GM23338 (cell line): ENCODE results near the gene TNFRSF8. TPM values are rescaled to one million over a fixed set of nuclear protein-coding genes. Genes with fewer than 3 reads are reported as not detected.

Experiments
- ATAC-seq: fragments of 200-7000 bp; cut with Tn5 transposase; 3 replicates; pipeline ENCODE4 v1.9.1; 2020
- DNase-seq: peaks from one replicate; pipeline ENCODE4 v3.0.0-alpha.2; 2015; ENCODE audit warnings: low spot score
- H2AFZ ChIP-seq: fragments of 200-600 bp; sonication (generic); 2 replicates; pipeline ENCODE4 v1.8.0; 2016; ENCODE audit warnings: antibody characterized with exemption, mild to moderate bottlenecking, moderate library complexity
- H3F3A ChIP-seq: fragments of 200-600 bp; sonication (generic); replicated peaks from 2 replicates; pipeline ENCODE4 v1.8.0; 2017; ENCODE audit warnings: antibody characterized with exemption, mixed run types, low read depth
- H3K27ac ChIP-seq: fragments of 200-600 bp; sonication (generic); 2 replicates; pipeline ENCODE4 v1.6.1; 2016; ENCODE audit warnings: low read depth
- H3K27me3 ChIP-seq: fragments of 200-600 bp; sonication (generic); 2 replicates; pipeline ENCODE4 v1.8.0; 2016; ENCODE audit warnings: mild to moderate bottlenecking, mixed run types, moderate library complexity; ENCODE audit not compliant: insufficient read depth
- H3K36me3 ChIP-seq: fragments of 200-600 bp; sonication (generic); 2 replicates; pipeline ENCODE4 v1.8.0; 2016; ENCODE audit warnings: mild to moderate bottlenecking; ENCODE audit not compliant: insufficient read depth
- H3K4me1 ChIP-seq: fragments of 200-600 bp; sonication (generic); 2 replicates; pipeline ENCODE4 v1.8.0; 2016; ENCODE audit warnings: mild to moderate bottlenecking, moderate library complexity; ENCODE audit not compliant: insufficient read depth
- H3K4me2 ChIP-seq: fragments of 200-600 bp; sonication (generic); 2 replicates; pipeline ENCODE4 v1.7.1; 2017; ENCODE audit warnings: mixed run types
- H3K4me3 ChIP-seq: fragments of 200-600 bp; sonication (generic); 2 replicates; pipeline ENCODE4 v1.6.1; 2016; ENCODE audit warnings: mixed run types
- H3K79me2 ChIP-seq: fragments of 200-600 bp; sonication (generic); replicated peaks from 2 replicates; pipeline ENCODE4 v1.8.0; 2017; ENCODE audit warnings: mild to moderate bottlenecking; ENCODE audit not compliant: insufficient read depth
- H3K9me2 ChIP-seq: fragments of 200-600 bp; sonication (generic); 2 replicates; pipeline ENCODE4 v1.8.0; 2017; ENCODE audit not compliant: insufficient read depth
- H4K20me1 ChIP-seq: fragments of 200-600 bp; sonication (generic); replicated peaks from 2 replicates; pipeline ENCODE4 v1.8.0; 2017; ENCODE audit warnings: mild to moderate bottlenecking; ENCODE audit not compliant: insufficient read depth
- H3K27ac Mint-ChIP-seq: 2 replicates; pipeline ENCODE4 v1.8.0; 2020; ENCODE audit warnings: inconsistent platforms, mild to moderate bottlenecking, moderate library complexity, mixed read lengths
- H3K27me3 Mint-ChIP-seq: 3 replicates; pipeline ENCODE4 v1.8.0; 2022; ENCODE audit warnings: low read depth, mild to moderate bottlenecking, moderate library complexity, mixed read lengths, inconsistent platforms; ENCODE audit not compliant: insufficient read depth, poor library complexity
- H3K36me3 Mint-ChIP-seq: 3 replicates; pipeline ENCODE4 v1.8.0; 2021; ENCODE audit warnings: low read depth, mild to moderate bottlenecking, inconsistent platforms, moderate library complexity, mixed read lengths
- H3K4me1 Mint-ChIP-seq: 3 replicates; pipeline ENCODE4 v1.8.0; 2020; ENCODE audit warnings: mild to moderate bottlenecking, inconsistent platforms, mixed read lengths
- H3K4me3 Mint-ChIP-seq: 3 replicates; pipeline ENCODE4 v1.8.0; 2021; ENCODE audit warnings: moderate library complexity, mild to moderate bottlenecking, inconsistent platforms, mixed read lengths
- H3K9me3 Mint-ChIP-seq: 3 replicates; pipeline ENCODE4 v1.8.0; 2020; ENCODE audit warnings: moderate library complexity, mild to moderate bottlenecking, inconsistent platforms, mixed read lengths
- CREB1 ChIP-seq: fragments of 250-450 bp; sonication (Bioruptor Pico); IDR thresholded peaks from 2 replicates; pipeline ENCODE4 v1.5.0; 2020; ENCODE audit warnings: low read depth, mild to moderate bottlenecking, moderate library complexity
- EZH2 ChIP-seq: fragments of 200-600 bp; sonication (generic); IDR thresholded peaks from one replicate; pipeline ENCODE4 v1.8.0; 2017; ENCODE audit warnings: antibody characterized with exemption, mild to moderate bottlenecking, low read depth; ENCODE audit not compliant: unreplicated experiment
- EZH2phosphoT487 ChIP-seq: fragments of 200-600 bp; sonication (generic); IDR thresholded peaks from one replicate; pipeline ENCODE4 v1.8.1; 2018; ENCODE audit warnings: antibody characterized with exemption; ENCODE audit not compliant: unreplicated experiment
- JUNB ChIP-seq: IDR thresholded peaks from one replicate; pipeline ENCODE4 v1.6.1; 2016; ENCODE audit warnings: antibody characterized with exemption; ENCODE audit not compliant: unreplicated experiment
- NANOG ChIP-seq: IDR thresholded peaks from 2 replicates; pipeline ENCODE4 v1.6.1; 2016; ENCODE audit warnings: antibody characterized with exemption, borderline replicate concordance
- REST ChIP-seq: IDR thresholded peaks from one replicate; pipeline ENCODE4 v1.6.1; 2018; ENCODE audit warnings: antibody characterized with exemption; ENCODE audit not compliant: unreplicated experiment
- STAT1 ChIP-seq: IDR thresholded peaks from one replicate; pipeline ENCODE4 v1.6.1; 2016; ENCODE audit warnings: antibody characterized with exemption; ENCODE audit not compliant: unreplicated experiment
- ZNF114 ChIP-seq: fragments of 250-450 bp; sonication (Bioruptor Pico); IDR thresholded peaks from 2 replicates; pipeline ENCODE4 v1.5.0; 2020; ENCODE audit warnings: mild to moderate bottlenecking, moderate library complexity
- ZNF331 ChIP-seq: fragments of 250-450 bp; sonication (Bioruptor Pico); IDR thresholded peaks from 2 replicates; pipeline ENCODE4 v1.5.0; 2020; ENCODE audit warnings: low read depth, mild to moderate bottlenecking, moderate library complexity
- polyA plus RNA-seq: library from polyadenylated mRNA; unstranded; fragments of >200 nt; fragmentation: Nextera tagmentation; extraction: Ambion mirVana; gene quantifications from 2 replicates; pipeline ENCODE4 v1.2.1, GENCODE V29; 2016
- total RNA-seq: library from RNA; depleted of rRNA; stranded (reverse); fragments of >200 nt; shearing (Covaris generic); gene quantifications from 2 replicates; pipeline ENCODE4 v1.2.3, GENCODE V29; 2014
- TF ChIP-seq, protein P1 (sequence below): IDR thresholded peaks from 2 replicates; pipeline ENCODE4 v1.6.1; 2016; ENCODE audit warnings: antibody characterized with exemption
- TF ChIP-seq, protein P2 (sequence below), 2 experiments: fragments of 200-600 bp in 1 of 2; sonication (generic) in 1 of 2; conservative IDR thresholded peaks; 2 replicates each; pipeline versions ENCODE4 v1.5.1 to v1.6.1; 2016 to 2017; ENCODE audit warnings: antibody characterized with exemption in 2 of 2, low read depth in 2 of 2, mild to moderate bottlenecking in 2 of 2, moderate library complexity in 1 of 2

Gene TNFRSF8
- total and polyA plus RNA-seq, 2 experiments from 2014 or later: 11.7 to 28.2 TPM

GRCh38 chr1:12185918-12186678, 123.0 kb downstream of the TNFRSF8 start:
- Histone ChIP-seq H3K27me3 (no peaks in the 10 kb centered on the region), H3F3A (no peaks in the 10 kb centered on the region), H3K27ac (no peak overlapping the region), H4K20me1 (no peaks in the 10 kb centered on the region), H2AFZ (no peak overlapping the region), H3K9me2 (no peaks in the 10 kb centered on the region), H3K4me2 (no peak overlapping the region), H3K79me2 (no peaks in the 10 kb centered on the region), H3K36me3 (no peaks in the 10 kb centered on the region), H3K4me1 (peaks cover 7% of the 10 kb centered on the region; the same call in 1 of the 2 replicates), H3K4me3 (no peak overlapping the region)
- no peak for ATAC-seq
- Mint-ChIP-seq H3K27ac (no peak overlapping the region), H3K9me3 (peaks cover 15% of the 10 kb centered on the region), H3K4me1 (peaks cover 21% of the 10 kb centered on the region), H3K4me3 (no peak overlapping the region), H3K36me3 (peaks cover 11% of the 10 kb centered on the region), H3K27me3 (peaks cover 12% of the 10 kb centered on the region)
- no peak for TF ChIP-seq ZNF331 (CRISPR knock-in tag)
- TF ChIP-seq, protein P1, sequence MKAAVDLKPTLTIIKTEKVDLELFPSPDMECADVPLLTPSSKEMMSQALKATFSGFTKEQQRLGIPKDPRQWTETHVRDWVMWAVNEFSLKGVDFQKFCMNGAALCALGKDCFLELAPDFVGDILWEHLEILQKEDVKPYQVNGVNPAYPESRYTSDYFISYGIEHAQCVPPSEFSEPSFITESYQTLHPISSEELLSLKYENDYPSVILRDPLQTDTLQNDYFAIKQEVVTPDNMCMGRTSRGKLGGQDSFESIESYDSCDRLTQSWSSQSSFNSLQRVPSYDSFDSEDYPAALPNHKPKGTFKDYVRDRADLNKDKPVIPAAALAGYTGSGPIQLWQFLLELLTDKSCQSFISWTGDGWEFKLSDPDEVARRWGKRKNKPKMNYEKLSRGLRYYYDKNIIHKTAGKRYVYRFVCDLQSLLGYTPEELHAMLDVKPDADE: no peak
- TF ChIP-seq JUNB: no peak
- no peak for TF ChIP-seq STAT1
- TF ChIP-seq EZH2phosphoT487: no peak
- TF ChIP-seq, protein P2, sequence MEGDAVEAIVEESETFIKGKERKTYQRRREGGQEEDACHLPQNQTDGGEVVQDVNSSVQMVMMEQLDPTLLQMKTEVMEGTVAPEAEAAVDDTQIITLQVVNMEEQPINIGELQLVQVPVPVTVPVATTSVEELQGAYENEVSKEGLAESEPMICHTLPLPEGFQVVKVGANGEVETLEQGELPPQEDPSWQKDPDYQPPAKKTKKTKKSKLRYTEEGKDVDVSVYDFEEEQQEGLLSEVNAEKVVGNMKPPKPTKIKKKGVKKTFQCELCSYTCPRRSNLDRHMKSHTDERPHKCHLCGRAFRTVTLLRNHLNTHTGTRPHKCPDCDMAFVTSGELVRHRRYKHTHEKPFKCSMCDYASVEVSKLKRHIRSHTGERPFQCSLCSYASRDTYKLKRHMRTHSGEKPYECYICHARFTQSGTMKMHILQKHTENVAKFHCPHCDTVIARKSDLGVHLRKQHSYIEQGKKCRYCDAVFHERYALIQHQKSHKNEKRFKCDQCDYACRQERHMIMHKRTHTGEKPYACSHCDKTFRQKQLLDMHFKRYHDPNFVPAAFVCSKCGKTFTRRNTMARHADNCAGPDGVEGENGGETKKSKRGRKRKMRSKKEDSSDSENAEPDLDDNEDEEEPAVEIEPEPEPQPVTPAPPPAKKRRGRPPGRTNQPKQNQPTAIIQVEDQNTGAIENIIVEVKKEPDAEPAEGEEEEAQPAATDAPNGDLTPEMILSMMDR (conservative IDR thresholded peaks at IDR 0.05; ENCODE audit: low read depth in 2 of 2): no peak
- DNase-seq: no peak

DNA sequence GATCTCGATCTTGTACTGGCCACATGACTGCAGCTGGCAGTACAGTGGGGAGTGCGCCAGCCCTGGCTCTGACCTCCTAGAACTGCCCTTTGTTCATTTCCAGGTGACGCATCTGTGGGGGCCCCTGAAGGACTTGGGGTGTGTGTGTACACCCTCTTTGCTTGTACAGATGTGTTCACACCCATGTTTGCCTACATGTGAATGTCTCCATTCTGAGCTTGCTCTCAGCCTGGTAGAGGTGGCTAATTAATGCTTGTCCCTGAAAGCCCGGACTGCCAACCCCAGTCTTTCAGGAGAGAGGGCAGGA, 123.5 kb downstream of the TNFRSF8 start:
- H3K27ac Mint-ChIP-seq: no peak overlapping the region
- peaks cover 12% of the 10 kb centered on the region for H3K27me3 Mint-ChIP-seq
- peaks cover 21% of the 10 kb centered on the region for H3K4me1 Mint-ChIP-seq
- H3K4me3 Mint-ChIP-seq: no peak overlapping the region
- no peak for DNase-seq
- no peak overlapping the region for H2AFZ ChIP-seq
- H3K36me3 ChIP-seq: no peaks in the 10 kb centered on the region
- H3K79me2 ChIP-seq: no peaks in the 10 kb centered on the region
- ATAC-seq: no peak
- H3K9me3 Mint-ChIP-seq: peaks cover 15% of the 10 kb centered on the region
- H3K27ac ChIP-seq: no peak overlapping the region
- H3K27me3 ChIP-seq: no peaks in the 10 kb centered on the region
- H3K4me2 ChIP-seq: no peak overlapping the region
- H3K4me3 ChIP-seq: no peak overlapping the region
- peaks cover 7% of the 10 kb centered on the region; the same call in 1 of the 2 replicates for H3K4me1 ChIP-seq
- no peaks in the 10 kb centered on the region for H3K9me2 ChIP-seq
- H3K36me3 Mint-ChIP-seq: peaks cover 11% of the 10 kb centered on the region
- H4K20me1 ChIP-seq: no peaks in the 10 kb centered on the region
- H3F3A ChIP-seq: no peaks in the 10 kb centered on the region
- TF ChIP-seq, protein P2 (conservative IDR thresholded peaks at IDR 0.05; ENCODE audit: low read depth in 2 of 2): no peak
- TF ChIP-seq EZH2 (no peak), ZNF114 (CRISPR knock-in tag) (no peak), ZNF331 (CRISPR knock-in tag) (no peak), JUNB (no peak), CREB1 (CRISPR knock-in tag) (no peak), STAT1 (no peak), REST (no peak), NANOG (no peak)
